Activated naive CD4-positive, alpha-beta T cell treated with Interleukin-2 at 50 U/mL for 16 hours (primary cell): Measurements from ENCODE around the gene GUK1.
A peak's percentile ranks its signal among the peaks of the same experiment; 100 is the strongest.

ENCODE experiments used
- DNase-seq: peaks from one replicate; pipeline ENCODE4 v3.0.0-alpha.2; 2020

The GUK1 gene

GRCh38 chr1:228165372-228166169 lies 25.5 kb downstream of the GUK1 start, which contains the start of gene IBA57:
Gene IBA57 (plus strand): TSS chr1:228165804. CDS start chr1:228165817, 13 bp downstream.
- peak; percentile 100 for DNase-seq

- DNase-seq, result peak; percentile 54
These were observed 26.3 kb downstream of the GUK1 start for GRCh38 chr1:228166170-228166936.

DNA sequence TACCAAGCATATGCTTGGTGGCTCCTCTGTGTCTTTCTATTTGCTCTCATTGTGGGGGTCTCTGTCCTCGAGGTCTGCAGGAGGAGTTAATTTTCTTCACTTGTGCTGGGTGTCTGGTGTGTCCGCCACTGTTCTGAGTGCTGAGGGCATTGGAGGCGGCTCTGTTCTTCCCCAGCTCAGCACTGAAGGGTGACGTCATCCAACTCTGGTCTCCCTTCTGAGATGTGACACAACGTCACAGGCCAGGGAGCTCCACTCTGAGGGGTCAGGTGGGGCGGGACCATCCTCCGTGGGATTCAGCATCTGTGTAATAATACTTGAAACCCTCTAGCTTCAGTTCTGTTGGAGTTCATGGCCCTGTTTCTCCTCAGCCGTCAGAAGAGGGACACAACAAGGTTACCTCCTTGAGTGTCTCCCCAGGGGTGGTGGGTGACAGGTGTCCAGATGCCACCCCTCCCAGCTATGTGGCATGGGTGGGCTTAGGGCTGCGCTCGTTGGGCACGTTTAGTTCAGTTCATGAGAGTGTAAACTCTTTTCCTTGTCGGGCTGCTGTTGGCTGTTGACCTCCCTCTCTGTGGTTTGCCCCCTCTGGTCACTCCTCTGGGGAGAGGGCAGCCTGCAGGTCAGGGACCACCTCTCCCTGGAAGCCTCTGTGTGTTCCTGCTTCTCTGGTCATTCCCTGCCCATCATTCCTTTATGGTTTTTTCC lies 28.6 kb downstream of the GUK1 start:
- DNase-seq, result no peak

DNA sequence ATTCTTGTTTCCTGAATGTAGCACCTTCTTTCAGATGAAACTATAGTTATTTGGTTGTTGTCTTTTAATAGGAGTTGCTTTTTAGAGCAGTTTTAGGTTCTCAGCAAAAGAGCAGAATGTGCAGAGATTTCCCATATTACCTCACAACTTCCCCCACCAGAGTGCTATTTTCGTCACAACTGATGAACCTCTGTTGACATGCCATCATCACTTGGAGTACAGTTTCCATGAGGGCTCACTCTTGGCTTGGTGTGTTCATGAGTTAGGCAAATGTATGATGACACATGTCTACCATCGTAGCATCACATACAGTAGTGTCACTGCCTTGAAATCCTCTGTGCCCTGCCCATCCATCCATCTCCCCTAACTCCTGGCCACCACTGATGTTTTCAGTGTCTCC lies 29.3 kb downstream of the GUK1 start:
- no peak for DNase-seq

DNA sequence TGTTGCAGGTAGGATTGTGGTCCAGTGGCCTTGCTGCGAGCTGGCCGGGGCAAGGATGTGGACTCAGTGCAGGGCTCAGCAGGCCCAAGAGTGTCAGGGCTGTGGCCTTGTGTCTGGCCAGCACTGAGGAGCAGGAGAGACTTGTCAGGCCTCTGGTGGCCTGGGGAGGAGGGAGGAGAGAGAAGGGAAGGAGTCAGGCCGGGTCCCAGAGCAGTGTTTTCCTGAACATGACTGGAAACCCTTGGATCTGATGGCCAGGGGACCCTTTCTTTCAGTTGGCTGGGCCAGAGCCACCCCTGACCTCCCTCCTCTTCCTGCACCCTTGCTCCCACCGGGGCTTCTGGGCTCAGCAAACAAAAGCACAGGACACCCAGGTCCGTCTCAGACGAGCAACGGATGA lies 30.6 kb downstream of the GUK1 start:
- DNase-seq, result no peak

DNA sequence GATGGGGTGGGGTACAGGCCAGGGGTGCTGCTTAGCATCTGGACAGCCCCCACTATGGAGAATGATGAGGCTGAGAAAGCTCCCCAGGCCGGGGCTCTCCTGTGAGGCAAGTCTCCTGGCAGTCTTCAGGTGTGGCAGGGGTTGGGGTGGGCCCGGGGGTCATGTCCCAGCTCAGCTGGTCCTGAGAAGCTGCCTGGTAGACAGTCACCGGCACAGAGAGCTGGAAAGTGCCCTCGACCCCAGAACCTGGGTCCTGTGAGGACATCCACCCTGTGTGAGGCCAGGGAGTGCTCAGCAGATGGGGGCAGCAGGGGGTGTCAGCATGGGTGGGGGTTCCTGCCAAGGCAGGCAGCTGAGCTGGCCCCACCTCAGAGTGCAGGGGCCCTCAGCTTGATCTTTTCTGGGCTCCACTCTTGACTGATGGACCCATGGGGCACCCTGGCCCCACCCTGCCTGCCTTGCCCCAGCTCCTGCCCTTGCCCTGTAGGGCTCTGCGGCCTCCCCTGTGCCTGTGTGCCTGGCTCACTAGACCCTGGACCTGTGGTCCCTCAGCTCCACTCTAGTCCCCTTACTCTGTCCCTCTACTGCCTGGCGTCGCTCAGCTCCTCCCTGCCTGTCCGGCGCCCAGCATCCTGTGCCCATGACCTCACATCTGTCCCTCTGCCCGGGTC lies 31.3 kb downstream of the GUK1 start:
- no peak for DNase-seq

DNA sequence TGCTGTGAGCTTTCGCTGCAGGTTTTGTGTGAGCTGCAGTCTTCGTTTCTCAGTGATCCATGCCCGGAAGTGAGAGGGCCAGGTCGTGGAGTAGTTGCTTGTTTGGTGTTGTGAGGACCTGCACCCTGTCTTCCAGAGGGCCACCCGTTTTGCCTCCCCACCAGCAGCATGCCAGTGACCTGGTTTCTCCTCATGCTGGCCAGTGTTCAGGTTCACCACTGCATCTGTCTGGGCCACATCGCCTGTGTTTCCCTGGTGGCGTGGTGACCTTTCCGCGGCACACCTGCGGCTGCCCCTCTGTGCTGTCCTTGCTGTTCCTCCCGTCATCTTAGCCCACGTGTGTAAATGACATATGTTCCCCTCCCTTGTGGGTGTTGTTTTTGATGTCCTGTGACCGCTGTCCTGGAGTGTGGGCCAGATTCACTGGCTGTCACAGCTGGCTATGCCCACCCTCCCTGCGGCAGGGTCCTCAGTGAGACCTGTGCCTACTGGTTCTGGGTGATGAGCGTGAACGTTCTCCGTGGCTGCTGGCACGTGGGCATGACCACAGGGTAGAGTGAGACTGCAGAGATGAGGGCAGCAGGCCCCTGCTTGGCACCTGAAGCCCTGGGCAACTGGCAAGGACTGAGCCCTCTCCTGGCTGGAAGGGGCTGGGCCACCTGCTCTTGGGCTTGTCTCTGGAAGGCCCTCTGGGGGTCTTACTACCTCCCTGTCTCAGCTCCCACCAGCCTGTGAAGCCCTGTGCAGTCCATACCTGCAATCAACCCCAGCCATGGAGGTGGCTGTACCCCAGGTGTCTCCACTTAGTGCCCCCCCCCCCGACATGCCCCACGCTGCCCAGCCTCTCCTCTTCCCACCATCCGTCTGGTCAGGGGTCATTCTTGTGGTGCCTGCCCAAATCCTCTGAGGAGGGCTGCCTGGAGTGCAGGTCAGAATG lies 32.8 kb downstream of the GUK1 start:
- no peak for DNase-seq

- peak; percentile 24 for DNase-seq
These were observed 33.7 kb downstream of the GUK1 start for GRCh38 chr1:228173528-228174481.

DNA sequence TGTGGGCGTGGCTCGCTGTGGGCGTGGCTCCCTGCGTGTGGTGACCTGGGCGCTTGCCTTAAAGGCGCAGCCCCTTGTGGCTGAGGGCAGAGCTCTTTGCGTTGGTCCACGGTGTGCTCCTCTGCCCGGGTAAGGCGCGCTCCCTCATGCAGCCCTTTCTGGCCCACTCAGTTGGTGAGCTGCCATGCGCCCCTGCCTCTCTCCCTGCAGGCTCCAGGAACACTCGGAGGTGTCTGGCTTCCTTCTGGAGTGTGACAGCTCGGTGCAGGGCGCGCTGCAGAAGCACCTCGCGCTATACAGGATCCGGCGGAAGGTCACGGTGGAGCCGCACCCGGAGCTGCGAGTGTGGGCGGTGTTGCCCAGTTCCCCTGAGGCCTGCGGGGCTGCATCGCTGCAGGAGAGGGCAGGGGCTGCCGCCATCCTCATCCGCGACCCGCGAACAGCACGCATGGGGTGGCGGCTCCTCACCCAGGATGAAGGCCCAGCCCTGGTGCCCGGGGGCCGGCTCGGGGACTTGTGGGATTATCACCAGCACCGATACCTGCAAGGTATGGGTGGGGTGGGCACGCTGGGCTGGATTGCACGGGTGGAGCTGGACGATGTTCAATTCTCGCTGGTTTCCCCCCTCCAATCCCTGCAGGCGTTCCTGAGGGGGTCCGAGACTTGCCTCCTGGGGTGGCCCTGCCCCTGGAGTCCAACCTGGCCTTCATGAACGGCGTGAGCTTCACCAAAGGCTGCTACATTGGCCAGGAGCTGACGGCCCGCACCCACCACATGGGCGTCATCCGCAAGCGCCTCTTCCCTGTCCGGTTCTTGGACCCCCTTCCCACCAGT lies 34.6 kb downstream of the GUK1 start:
- DNase-seq, result peak; percentile 21

DNA sequence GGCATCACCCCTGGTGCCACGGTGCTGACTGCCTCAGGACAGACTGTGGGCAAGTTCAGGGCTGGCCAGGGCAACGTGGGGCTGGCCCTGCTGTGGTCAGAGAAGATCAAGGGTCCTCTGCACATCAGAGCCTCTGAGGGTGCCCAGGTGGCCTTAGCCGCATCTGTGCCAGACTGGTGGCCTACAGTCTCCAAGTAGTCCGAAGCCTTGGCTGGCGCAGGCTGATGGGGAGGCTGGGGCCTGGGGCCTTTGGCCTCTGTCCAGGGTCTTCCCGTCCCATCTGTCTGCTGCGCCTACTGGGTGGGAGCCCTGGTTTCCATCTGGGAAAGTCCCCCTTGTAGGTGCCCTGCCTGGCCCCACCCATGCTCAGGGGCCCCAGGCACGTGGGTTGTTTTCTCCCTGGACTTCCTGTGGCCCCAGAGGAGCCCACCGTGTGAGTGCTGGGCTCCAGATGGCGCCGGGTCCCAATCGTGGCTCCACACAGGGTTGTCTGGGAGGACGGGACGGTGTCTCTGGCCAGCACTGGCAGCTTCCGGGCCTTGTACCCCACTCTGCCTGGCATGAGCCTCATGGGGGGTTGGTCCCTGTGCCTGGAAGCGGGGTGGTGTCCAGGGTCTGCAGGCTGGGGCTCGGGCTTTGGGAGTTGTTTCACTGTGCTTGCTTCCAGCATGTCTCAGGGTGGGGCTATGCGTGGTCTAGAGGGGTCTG lies 35.4 kb downstream of the GUK1 start:
- no peak for DNase-seq

GRCh38 chr1:228176024-228176395 lies 35.9 kb downstream of the GUK1 start:
- DNase-seq, result no peak

DNA sequence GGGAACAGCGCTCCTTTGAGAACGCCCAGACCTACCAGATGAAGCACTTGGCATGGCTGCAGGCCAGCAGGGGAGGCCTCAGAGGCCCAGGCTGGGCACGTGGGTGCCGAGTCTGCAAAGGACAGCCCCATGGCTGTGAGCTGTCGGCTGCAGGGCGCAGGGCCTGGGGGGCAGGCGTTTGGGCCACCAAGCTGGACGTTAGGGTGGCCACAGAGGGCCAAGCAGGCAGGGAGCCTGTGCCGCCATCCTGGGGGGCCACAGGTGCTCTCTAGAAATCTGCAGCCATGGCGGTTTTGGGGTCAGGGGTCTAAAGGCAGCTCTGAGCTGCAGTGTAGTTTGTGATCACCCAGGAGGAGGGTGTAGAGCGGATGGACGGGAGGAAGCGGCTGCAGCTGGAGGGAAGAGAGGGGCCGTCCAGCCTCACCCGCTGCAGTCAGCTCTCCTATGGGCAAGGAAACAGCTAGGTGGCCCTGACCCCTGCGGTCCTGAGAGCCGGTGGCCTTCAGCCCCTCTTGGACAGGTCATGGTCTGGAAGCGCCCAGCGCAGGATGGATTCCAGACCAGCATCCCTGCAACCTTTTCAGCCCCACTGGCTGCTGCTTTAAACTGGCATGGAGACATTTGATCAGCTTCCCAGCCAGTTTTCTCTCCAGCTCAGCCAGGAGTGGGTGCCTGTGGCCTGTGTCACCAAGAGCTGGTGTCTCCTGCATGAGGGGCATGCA lies 36.5 kb downstream of the GUK1 start:
- DNase-seq, result no peak

GRCh38 chr1:228177183-228177475 lies 37.0 kb downstream of the GUK1 start:
- DNase-seq, result no peak

DNA sequence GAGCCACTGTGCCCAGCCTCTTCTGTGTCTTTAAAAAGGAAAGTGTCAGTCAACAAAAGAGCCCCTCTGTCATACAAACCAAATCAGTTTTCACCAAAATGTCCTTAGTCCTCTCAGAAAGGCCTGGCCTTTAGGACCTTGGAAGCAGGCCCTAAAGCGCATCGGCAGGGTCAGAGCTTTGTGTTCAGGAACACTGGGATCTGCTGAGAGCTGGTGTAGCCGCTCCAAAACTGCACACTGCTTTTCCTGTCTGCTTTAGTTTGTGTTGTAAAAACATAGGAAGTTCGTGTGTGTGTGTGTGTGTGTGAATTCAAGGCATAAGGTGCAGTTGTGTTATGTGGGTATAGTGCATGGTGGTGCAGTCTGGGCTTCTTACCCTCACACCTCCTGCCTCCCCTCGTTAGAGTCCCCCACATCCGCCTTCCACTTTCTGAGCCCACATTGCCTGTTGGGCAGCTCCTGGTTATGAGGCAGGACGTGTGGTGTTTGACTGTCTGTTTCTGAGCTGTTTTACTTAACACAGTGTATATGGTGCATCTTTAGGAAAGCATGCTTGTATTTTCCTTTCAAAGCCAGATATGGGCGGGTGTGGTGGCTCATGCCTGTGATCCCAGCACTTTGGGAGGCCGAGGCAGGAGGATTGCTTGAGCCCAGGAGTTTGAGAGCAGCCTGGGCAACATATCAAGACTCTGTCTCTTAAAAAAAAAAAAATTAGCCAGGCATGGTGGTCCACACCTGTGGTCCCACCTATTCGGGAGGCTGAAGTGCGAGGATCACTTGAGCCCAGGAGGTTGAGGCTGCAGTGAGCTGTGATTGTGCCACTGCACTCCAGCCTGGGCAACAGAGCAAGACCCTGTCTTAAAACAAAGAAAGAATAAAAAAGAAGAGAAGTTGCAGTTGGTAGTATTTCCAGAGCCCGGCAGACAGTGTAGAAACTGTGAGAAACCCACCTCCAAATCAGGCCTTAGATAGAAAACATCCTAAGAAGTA lies 37.9 kb downstream of the GUK1 start:
- no peak for DNase-seq

GRCh38 chr1:228178737-228179684 lies 38.9 kb downstream of the GUK1 start:
- DNase-seq, result no peak
